Measurements from ENCODE around the gene OR10A3.

OR10A3 gene

DNA sequence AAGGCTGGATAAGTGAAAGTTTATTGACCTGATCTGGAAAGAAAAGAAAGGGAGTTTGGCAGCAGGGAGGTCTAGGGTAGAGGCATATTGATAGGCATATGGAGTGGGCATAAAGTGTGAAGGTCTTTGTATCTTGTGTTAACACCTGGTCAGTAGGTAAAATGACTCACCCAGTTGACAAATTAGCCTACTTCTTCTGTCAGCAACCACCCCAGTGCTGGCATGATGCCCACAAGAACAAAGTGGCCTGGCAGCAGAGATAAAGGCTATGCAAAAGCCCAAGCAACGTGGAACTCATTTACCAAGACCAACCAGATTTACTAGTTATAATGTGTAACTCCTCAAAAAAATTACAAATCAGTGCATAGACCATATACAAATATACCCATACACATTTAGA, 4.9 kb downstream of the OR10A3 start:
- no peaks in the 10 kb centered on the region for H3K36me3 ChIP-seq
- no peaks in the 10 kb centered on the region for H3K27me3 ChIP-seq
- no peaks in the 10 kb centered on the region for H3K4me1 ChIP-seq (ENCODE audit: control insufficient read depth in 1 of 2, insufficient read depth in 1 of 2, low read depth in 1 of 2, low read length in 1 of 2)
- no peak overlapping the region for H3K27ac ChIP-seq
- no peak overlapping the region for H3K4me3 ChIP-seq (ENCODE audit: low read depth in 1 of 2, low read length in 1 of 2)
- no peak for TF ChIP-seq CTCF (IDR thresholded peaks at IDR 0.05)
- no peaks in the 10 kb centered on the region for H3K9me3 ChIP-seq

DNA sequence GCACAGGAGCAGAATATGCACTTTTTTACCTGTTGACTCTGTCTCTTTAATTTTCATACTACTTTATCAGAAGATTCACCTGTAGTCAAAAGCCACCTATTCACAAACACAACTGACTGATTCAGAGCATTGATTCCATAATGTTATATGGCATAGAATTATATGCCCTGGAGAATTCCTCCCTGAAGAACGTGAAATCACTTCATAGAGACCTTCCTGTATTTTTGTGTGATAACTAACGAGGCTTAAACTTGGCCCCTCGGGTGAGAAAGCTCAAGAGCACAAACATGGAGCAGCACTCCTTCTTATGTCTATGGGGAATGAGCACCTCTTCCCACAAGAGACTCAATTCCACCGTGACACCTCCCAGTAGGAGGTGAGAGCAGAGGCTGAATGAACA, 10.3 kb downstream of the OR10A3 start, which contains the start of gene OR10A6:
Gene OR10A6 (minus strand): TSS at position 101 of the 400 bp plus-strand sequence. CDS start 2,606 bp downstream, outside the sequence.
- no peak for TF ChIP-seq CTCF (IDR thresholded peaks at IDR 0.05)
- no peak within 1 kb of the TSS for H3K27ac ChIP-seq

GRCh38 chr11:7927635-7928034, 13.9 kb downstream of the OR10A3 start:
- Histone ChIP-seq H3K27ac (no peak overlapping the region), H3K4me3 (ENCODE audit: low read depth in 1 of 2, low read length in 1 of 2) (no peak overlapping the region), H3K4me1 (ENCODE audit: control insufficient read depth in 1 of 2, insufficient read depth in 1 of 2, low read depth in 1 of 2, low read length in 1 of 2) (no peaks in the 10 kb centered on the region), H3K27me3 (no peaks in the 10 kb centered on the region), H3K36me3 (no peaks in the 10 kb centered on the region), H3K9me3 (no peaks in the 10 kb centered on the region)
- no peak for TF ChIP-seq CTCF (IDR thresholded peaks at IDR 0.05)

More for the DNA sequence above, 10.3 kb downstream of the OR10A3 start, which contains the start of gene OR10A6:
- H3K9me3 ChIP-seq, result no peaks in the 10 kb centered on the region
- no peaks in the 10 kb centered on the region for H3K4me1 ChIP-seq (ENCODE audit: control insufficient read depth in 1 of 2, insufficient read depth in 1 of 2, low read depth in 1 of 2, low read length in 1 of 2)
- no peaks in the 10 kb centered on the region for H3K36me3 ChIP-seq
- no peak within 1 kb of the TSS for H3K4me3 ChIP-seq (ENCODE audit: low read depth in 1 of 2, low read length in 1 of 2)
- H3K27me3 ChIP-seq, result no peaks in the 10 kb centered on the region

DNA sequence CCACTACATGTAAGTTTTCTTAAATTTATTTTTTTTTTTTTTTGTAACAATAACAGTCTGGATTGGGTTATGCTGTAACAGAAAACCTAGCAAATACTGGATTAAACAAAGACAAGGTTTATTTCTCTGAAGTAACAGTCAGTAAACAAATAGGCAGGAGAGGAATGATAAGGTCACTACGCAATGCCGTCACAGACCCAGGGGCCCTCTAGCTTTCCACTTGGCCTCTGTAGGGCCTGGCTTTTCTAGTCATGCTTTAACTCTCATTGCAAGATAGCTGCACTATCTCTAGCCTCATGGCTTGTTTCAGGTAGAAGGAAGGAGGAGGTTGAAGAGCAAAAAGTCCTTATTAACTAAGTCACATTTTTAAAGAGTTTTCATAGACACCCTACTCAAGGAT, 17.0 kb downstream of the OR10A3 start:
- Histone ChIP-seq H3K27ac (no peak overlapping the region), H3K9me3 (no peaks in the 10 kb centered on the region), H3K4me1 (ENCODE audit: control insufficient read depth in 1 of 2, insufficient read depth in 1 of 2, low read depth in 1 of 2, low read length in 1 of 2) (no peaks in the 10 kb centered on the region), H3K4me3 (ENCODE audit: low read depth in 1 of 2, low read length in 1 of 2) (no peak overlapping the region), H3K27me3 (no peaks in the 10 kb centered on the region), H3K36me3 (no peaks in the 10 kb centered on the region)
- no peak for TF ChIP-seq CTCF (IDR thresholded peaks at IDR 0.05)

DNA sequence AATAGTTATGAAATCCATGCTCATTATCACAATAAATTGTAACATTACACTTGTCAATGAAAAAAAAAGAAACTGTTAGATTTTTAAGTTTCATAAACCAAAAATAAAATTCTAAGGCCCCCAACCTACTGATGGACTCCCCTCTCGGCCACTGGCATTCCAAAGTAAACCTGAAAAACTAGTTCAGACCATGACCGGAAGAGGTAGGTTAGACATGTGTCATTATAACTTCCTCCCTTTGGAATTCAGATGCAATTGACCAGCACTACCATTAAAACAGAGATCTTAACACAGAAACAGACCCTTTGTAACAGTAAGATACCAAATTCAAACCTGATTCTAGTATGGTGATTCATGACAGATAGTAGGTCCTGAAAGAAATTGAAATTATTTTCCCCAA, 23.4 kb downstream of the OR10A3 start:
- Histone ChIP-seq H3K27ac (no peak overlapping the region), H3K4me3 (ENCODE audit: low read depth in 1 of 2, low read length in 1 of 2) (no peak overlapping the region), H3K9me3 (no peaks in the 10 kb centered on the region), H3K36me3 (no peaks in the 10 kb centered on the region), H3K4me1 (ENCODE audit: control insufficient read depth in 1 of 2, insufficient read depth in 1 of 2, low read depth in 1 of 2, low read length in 1 of 2) (no peaks in the 10 kb centered on the region), H3K27me3 (no peaks in the 10 kb centered on the region)
- TF ChIP-seq CTCF (IDR thresholded peaks at IDR 0.05), result no peak

DNA sequence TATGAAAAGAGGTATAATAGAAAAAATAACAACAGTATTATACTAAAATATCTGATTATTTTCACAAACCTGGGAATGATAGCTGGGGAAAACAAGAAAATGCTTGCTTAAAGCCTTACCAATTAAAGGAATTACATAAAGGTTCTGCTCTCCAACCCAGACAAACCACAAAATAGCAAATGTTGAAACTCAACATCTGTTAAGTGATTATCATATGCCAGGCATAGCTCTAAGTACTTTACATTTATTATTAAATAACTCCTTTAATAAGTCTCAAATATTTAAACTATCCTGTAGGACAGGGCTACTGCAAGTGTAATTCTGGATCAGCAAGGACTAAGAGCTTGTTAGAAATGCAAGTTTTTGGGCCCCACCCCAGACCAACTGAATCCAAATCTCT, 30.5 kb downstream of the OR10A3 start:
- Histone ChIP-seq H3K36me3 (no peaks in the 10 kb centered on the region), H3K27me3 (peaks cover 20% of the 10 kb centered on the region), H3K9me3 (no peaks in the 10 kb centered on the region), H3K4me1 (ENCODE audit: control insufficient read depth in 1 of 2, insufficient read depth in 1 of 2, low read depth in 1 of 2, low read length in 1 of 2) (no peaks in the 10 kb centered on the region), H3K4me3 (ENCODE audit: low read depth in 1 of 2, low read length in 1 of 2) (no peak overlapping the region), H3K27ac (no peak overlapping the region)
- TF ChIP-seq CTCF (IDR thresholded peaks at IDR 0.05), result no peak

Data from neutrophil (primary cell).